ENCODE results near the gene NR1H3.
A peak's percentile ranks its signal among the peaks of the same experiment; 100 is the strongest.

Gene NR1H3

GRCh38 chr11:47259232-47259977, 1.6 kb downstream of the NR1H3 start:
- no peaks in the 10 kb centered on the region for H3K36me3 Mint-ChIP-seq (ENCODE audit: low read depth)
- no peaks in the 10 kb centered on the region for H3K9me3 Mint-ChIP-seq
- peak; percentile 33 to 56 (median 41) for TF ChIP-seq CTCF (IDR thresholded peaks at IDR 0.05; ENCODE audit: unreplicated experiment in 3 of 3)
- no peaks in the 10 kb centered on the region for H3K27me3 Mint-ChIP-seq (ENCODE audit: low read depth)
- H3K27ac Mint-ChIP-seq: peak overlapping the region; percentile 84 to 91 (median 89)
- H3K4me1 Mint-ChIP-seq: peaks cover 32% of the 10 kb centered on the region
- peak overlapping the region; percentile 51 to 74 (median 73) for H3K4me3 Mint-ChIP-seq

GRCh38 chr11:47260366-47260765, 2.6 kb downstream of the NR1H3 start:
- H3K4me1 Mint-ChIP-seq: peaks cover 22% of the 10 kb centered on the region
- no peak overlapping the region for H3K27ac Mint-ChIP-seq
- H3K36me3 Mint-ChIP-seq (ENCODE audit: low read depth): no peaks in the 10 kb centered on the region
- H3K27me3 Mint-ChIP-seq (ENCODE audit: low read depth): no peaks in the 10 kb centered on the region
- no peak for TF ChIP-seq CTCF (IDR thresholded peaks at IDR 0.05; ENCODE audit: unreplicated experiment in 3 of 3)
- no peak overlapping the region for H3K4me3 Mint-ChIP-seq
- H3K9me3 Mint-ChIP-seq: no peaks in the 10 kb centered on the region

GRCh38 chr11:47261291-47261800, 3.5 kb downstream of the NR1H3 start:
- Mint-ChIP-seq H3K36me3 (ENCODE audit: low read depth) (no peaks in the 10 kb centered on the region), H3K27ac (no peak overlapping the region), H3K4me1 (peaks cover 18% of the 10 kb centered on the region), H3K4me3 (no peak overlapping the region), H3K9me3 (no peaks in the 10 kb centered on the region), H3K27me3 (ENCODE audit: low read depth) (no peaks in the 10 kb centered on the region)
- TF ChIP-seq CTCF (IDR thresholded peaks at IDR 0.05; ENCODE audit: unreplicated experiment in 3 of 3): no peak

DNA sequence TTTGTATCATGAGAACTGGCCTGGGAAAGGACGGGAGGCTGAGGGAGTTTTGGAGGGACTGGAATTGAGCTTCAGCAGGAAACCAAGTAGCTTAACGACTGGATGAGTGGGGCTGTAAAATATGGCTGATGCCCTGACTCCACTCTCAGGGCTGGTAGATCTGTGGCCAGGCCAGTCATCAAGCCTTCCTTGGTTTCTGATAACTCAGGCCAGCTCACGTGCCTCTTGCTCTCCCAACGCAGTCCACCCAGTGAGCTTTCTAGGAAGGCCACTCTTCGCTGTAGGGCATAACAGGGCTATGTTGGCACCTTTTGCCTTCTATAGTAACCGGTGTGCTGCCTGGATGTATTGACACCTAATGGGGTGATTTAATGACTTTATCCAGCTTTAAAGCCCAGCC, 6.3 kb downstream of the NR1H3 start:
- no peaks in the 10 kb centered on the region for H3K36me3 Mint-ChIP-seq (ENCODE audit: low read depth)
- no peak for TF ChIP-seq CTCF (IDR thresholded peaks at IDR 0.05; ENCODE audit: unreplicated experiment in 3 of 3)
- no peaks in the 10 kb centered on the region for H3K9me3 Mint-ChIP-seq
- no peaks in the 10 kb centered on the region for H3K27me3 Mint-ChIP-seq (ENCODE audit: low read depth)
- H3K4me3 Mint-ChIP-seq: no peak overlapping the region
- peaks cover 16% of the 10 kb centered on the region for H3K4me1 Mint-ChIP-seq
- peak overlapping the region in 1 of 3 experiments; percentile 52 for H3K27ac Mint-ChIP-seq

GRCh38 chr11:47264521-47264920, 6.7 kb downstream of the NR1H3 start:
- H3K27ac Mint-ChIP-seq: peak overlapping the region in 1 of 3 experiments; percentile 52
- no peaks in the 10 kb centered on the region for H3K27me3 Mint-ChIP-seq (ENCODE audit: low read depth)
- no peak overlapping the region for H3K4me3 Mint-ChIP-seq
- no peaks in the 10 kb centered on the region for H3K9me3 Mint-ChIP-seq
- TF ChIP-seq CTCF (IDR thresholded peaks at IDR 0.05; ENCODE audit: unreplicated experiment in 3 of 3): no peak
- H3K36me3 Mint-ChIP-seq (ENCODE audit: low read depth): no peaks in the 10 kb centered on the region
- peaks cover 13% of the 10 kb centered on the region for H3K4me1 Mint-ChIP-seq

DNA sequence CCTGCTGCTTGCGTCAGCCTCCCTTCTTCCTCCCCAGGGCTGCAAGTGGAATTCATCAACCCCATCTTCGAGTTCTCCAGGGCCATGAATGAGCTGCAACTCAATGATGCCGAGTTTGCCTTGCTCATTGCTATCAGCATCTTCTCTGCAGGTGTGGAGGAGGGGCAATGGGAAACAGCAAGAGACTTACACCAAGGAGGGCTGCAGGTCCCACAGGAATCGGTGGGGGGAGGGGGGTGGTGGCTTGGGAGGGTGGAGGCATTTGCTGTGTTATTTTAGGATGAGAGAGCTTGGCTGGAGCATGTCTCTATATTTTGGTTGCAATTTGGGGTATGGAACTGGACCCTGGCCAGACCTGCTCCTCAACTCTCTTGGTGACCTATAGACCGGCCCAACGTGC, 10.1 kb downstream of the NR1H3 start:
- Mint-ChIP-seq H3K4me3 (peak overlapping the region; percentile 82 to 90 (median 90)), H3K27me3 (ENCODE audit: low read depth) (no peaks in the 10 kb centered on the region), H3K36me3 (ENCODE audit: low read depth) (peaks cover 3% of the 10 kb centered on the region), H3K27ac (peak overlapping the region; percentile 99 to 100 (median 99)), H3K4me1 (peaks cover 33% of the 10 kb centered on the region), H3K9me3 (no peaks in the 10 kb centered on the region)
- no peak for TF ChIP-seq CTCF (IDR thresholded peaks at IDR 0.05; ENCODE audit: unreplicated experiment in 3 of 3)

Data from nephron (organoid).